Measurements from ENCODE around the gene FGD6.

Gene FGD6

DNA sequence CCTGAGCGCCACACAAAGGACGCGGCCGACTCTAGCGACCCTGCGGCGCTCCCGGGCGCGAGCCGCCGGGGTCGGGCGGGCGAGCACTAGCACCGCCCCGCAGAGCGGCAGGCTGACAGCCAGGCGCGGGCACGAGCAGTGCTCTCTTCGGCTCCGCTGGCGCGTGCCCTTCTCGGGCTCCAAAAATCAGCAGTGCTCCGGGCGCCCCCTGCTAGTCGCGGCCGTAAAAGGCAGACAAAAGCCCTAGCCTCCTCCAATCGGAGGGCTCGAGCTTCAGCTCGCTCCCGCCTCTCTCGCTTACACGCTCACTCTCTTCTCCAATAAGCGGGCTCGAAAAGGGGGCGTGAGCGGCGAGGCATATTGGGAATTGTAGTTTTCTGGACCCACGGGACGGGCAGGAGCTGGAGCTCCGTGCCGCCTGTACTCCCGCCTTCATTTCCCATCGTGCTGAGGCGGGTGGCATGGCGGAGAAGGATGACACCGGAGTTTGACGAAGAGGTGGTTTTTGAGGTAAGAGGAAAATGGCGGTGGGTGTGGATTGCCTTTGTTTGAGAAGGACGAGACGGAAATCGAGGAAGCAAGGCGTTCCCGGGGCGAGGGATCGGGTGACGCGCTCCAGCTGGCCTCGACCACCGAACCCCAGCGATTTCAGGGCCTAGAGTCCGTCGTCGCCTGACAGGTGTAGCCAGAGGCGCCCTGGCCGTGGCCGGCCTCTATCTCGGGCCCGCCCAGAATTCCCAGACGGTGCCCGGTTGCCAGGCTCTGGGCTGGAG lies at the start of gene FGD6, which contains the start of gene VEZT:
Gene FGD6 (minus strand): TSS at position 91 of the 773 bp plus-strand sequence. CDS start 227 bp downstream, outside the sequence.
Gene VEZT (plus strand): TSS at position 431 of the 773 bp plus-strand sequence. CDS start 44 bp downstream, at position 475.
- Histone ChIP-seq H3K27me3 (ENCODE audit: control insufficient read depth in 2 of 2, insufficient read depth in 2 of 2, low read length in 2 of 2) (no peaks in the 10 kb centered on the region), H3K36me3 (ENCODE audit: control insufficient read depth in 2 of 2, insufficient read depth in 2 of 2, low read length in 2 of 2) (no peaks in the 10 kb centered on the region), H3K4me1 (ENCODE audit: control insufficient read depth in 2 of 2, insufficient read depth in 2 of 2, low read length in 2 of 2) (peaks cover 9 to 17% of the 10 kb centered on the region in 2 donors), H3K4me3 (ENCODE audit: low read length in 2 of 2) (peak within 1 kb of the TSS; percentile 96 to 97), H3K9me3 (ENCODE audit: control insufficient read depth in 2 of 2, low read length in 2 of 2) (no peaks in the 10 kb centered on the region), H3K27ac (ENCODE audit: low read depth in 2 of 2, low read length in 2 of 2) (peak within 1 kb of the TSS; percentile 96 to 97), H3K9ac (ENCODE audit: low read depth in 1 of 2, low read length in 2 of 2) (peak within 1 kb of the TSS; percentile 89 to 95)

- no peak overlapping the region for H3K4me3 ChIP-seq (ENCODE audit: low read length in 2 of 2)
- H3K9ac ChIP-seq (ENCODE audit: low read depth in 1 of 2, low read length in 2 of 2) = no peak overlapping the region
- H3K9me3 ChIP-seq (ENCODE audit: control insufficient read depth in 2 of 2, low read length in 2 of 2) = no peaks in the 10 kb centered on the region
- H3K36me3 ChIP-seq (ENCODE audit: control insufficient read depth in 2 of 2, insufficient read depth in 2 of 2, low read length in 2 of 2) = peaks cover 27 to 29% of the 10 kb centered on the region in 2 donors
- H3K27me3 ChIP-seq (ENCODE audit: control insufficient read depth in 2 of 2, insufficient read depth in 2 of 2, low read length in 2 of 2) = no peaks in the 10 kb centered on the region
- no peaks in the 10 kb centered on the region for H3K4me1 ChIP-seq (ENCODE audit: control insufficient read depth in 2 of 2, insufficient read depth in 2 of 2, low read length in 2 of 2)
- no peak overlapping the region for H3K27ac ChIP-seq (ENCODE audit: low read depth in 2 of 2, low read length in 2 of 2)
Observed at GRCh38 chr12:95266254-95266653, 49.0 kb upstream of the FGD6 start.

GRCh38 chr12:95265765-95266164 lies 48.5 kb upstream of the FGD6 start:
- H3K4me3 ChIP-seq (ENCODE audit: low read length in 2 of 2) = no peak overlapping the region
- no peak overlapping the region for H3K9ac ChIP-seq (ENCODE audit: low read depth in 1 of 2, low read length in 2 of 2)
- no peaks in the 10 kb centered on the region for H3K9me3 ChIP-seq (ENCODE audit: control insufficient read depth in 2 of 2, low read length in 2 of 2)
- no peak overlapping the region for H3K27ac ChIP-seq (ENCODE audit: low read depth in 2 of 2, low read length in 2 of 2)
- H3K27me3 ChIP-seq (ENCODE audit: control insufficient read depth in 2 of 2, insufficient read depth in 2 of 2, low read length in 2 of 2) = no peaks in the 10 kb centered on the region
- peaks cover 25 to 28% of the 10 kb centered on the region in 2 donors for H3K36me3 ChIP-seq (ENCODE audit: control insufficient read depth in 2 of 2, insufficient read depth in 2 of 2, low read length in 2 of 2)
- no peaks in the 10 kb centered on the region for H3K4me1 ChIP-seq (ENCODE audit: control insufficient read depth in 2 of 2, insufficient read depth in 2 of 2, low read length in 2 of 2)

- Histone ChIP-seq H3K27me3 (ENCODE audit: control insufficient read depth in 2 of 2, insufficient read depth in 2 of 2, low read length in 2 of 2) (no peaks in the 10 kb centered on the region), H3K36me3 (ENCODE audit: control insufficient read depth in 2 of 2, insufficient read depth in 2 of 2, low read length in 2 of 2) (peaks cover 23 to 25% of the 10 kb centered on the region in 2 donors), H3K4me1 (ENCODE audit: control insufficient read depth in 2 of 2, insufficient read depth in 2 of 2, low read length in 2 of 2) (no peaks in the 10 kb centered on the region), H3K9me3 (ENCODE audit: control insufficient read depth in 2 of 2, low read length in 2 of 2) (no peaks in the 10 kb centered on the region), H3K4me3 (ENCODE audit: low read length in 2 of 2) (no peak overlapping the region), H3K27ac (ENCODE audit: low read depth in 2 of 2, low read length in 2 of 2) (no peak overlapping the region), H3K9ac (ENCODE audit: low read depth in 1 of 2, low read length in 2 of 2) (no peak overlapping the region)
Observed at GRCh38 chr12:95262808-95263207, 45.5 kb upstream of the FGD6 start.

DNA sequence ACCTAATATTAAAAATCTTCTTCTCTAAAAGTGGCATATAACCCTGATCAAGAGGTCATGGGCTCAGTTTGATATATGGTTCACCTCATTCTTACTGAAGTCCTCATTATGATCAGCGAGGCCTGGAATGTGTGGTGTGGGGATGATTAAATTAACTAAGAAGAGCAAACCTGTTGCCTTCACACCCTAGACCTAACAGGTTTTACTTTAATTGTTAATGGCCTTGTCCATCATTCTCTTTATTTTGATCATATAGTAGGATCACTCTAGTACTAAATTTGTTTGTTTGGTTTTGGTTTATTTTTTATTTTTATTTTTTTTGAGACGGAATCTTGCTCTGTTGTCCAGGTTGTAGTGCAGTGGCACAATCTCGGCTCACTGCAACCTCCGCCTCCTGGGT lies 43.8 kb upstream of the FGD6 start:
- no peaks in the 10 kb centered on the region for H3K27me3 ChIP-seq (ENCODE audit: control insufficient read depth in 2 of 2, insufficient read depth in 2 of 2, low read length in 2 of 2)

DNA sequence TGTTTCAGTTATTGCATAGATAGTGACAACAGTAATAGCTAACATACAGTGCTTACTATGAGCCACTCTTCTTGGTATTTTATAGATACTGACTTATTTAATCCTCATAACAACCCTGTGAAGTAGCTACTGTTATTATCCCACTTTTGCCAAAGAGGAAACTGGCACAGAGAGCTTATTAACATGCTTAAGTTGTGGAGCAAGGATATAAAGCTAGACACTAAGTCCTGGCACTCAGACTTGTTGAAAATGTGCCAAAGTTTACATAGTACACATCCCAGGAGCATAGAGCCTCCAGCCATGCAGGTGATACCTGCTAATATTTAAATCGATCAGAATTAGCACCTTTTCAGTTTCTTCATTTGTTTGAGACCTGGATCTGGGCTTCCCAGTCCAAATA lies 42.1 kb upstream of the FGD6 start:
- peaks cover 27 to 29% of the 10 kb centered on the region in 2 donors for H3K36me3 ChIP-seq (ENCODE audit: control insufficient read depth in 2 of 2, insufficient read depth in 2 of 2, low read length in 2 of 2)
- no peaks in the 10 kb centered on the region for H3K27me3 ChIP-seq (ENCODE audit: control insufficient read depth in 2 of 2, insufficient read depth in 2 of 2, low read length in 2 of 2)
- H3K4me3 ChIP-seq (ENCODE audit: low read length in 2 of 2) = no peak overlapping the region
- H3K27ac ChIP-seq (ENCODE audit: low read depth in 2 of 2, low read length in 2 of 2) = no peak overlapping the region
- no peaks in the 10 kb centered on the region for H3K4me1 ChIP-seq (ENCODE audit: control insufficient read depth in 2 of 2, insufficient read depth in 2 of 2, low read length in 2 of 2)
- H3K9me3 ChIP-seq (ENCODE audit: control insufficient read depth in 2 of 2, low read length in 2 of 2) = no peaks in the 10 kb centered on the region
- no peak overlapping the region for H3K9ac ChIP-seq (ENCODE audit: low read depth in 1 of 2, low read length in 2 of 2)

More for the DNA sequence above, 43.8 kb upstream of the FGD6 start:
- no peak overlapping the region for H3K4me3 ChIP-seq (ENCODE audit: low read length in 2 of 2)
- peaks cover 22 to 24% of the 10 kb centered on the region in 2 donors for H3K36me3 ChIP-seq (ENCODE audit: control insufficient read depth in 2 of 2, insufficient read depth in 2 of 2, low read length in 2 of 2)
- no peaks in the 10 kb centered on the region for H3K4me1 ChIP-seq (ENCODE audit: control insufficient read depth in 2 of 2, insufficient read depth in 2 of 2, low read length in 2 of 2)
- no peak overlapping the region for H3K27ac ChIP-seq (ENCODE audit: low read depth in 2 of 2, low read length in 2 of 2)
- H3K9ac ChIP-seq (ENCODE audit: low read depth in 1 of 2, low read length in 2 of 2) = no peak overlapping the region
- no peaks in the 10 kb centered on the region for H3K9me3 ChIP-seq (ENCODE audit: control insufficient read depth in 2 of 2, low read length in 2 of 2)

- H3K4me3 ChIP-seq (ENCODE audit: low read length in 2 of 2) = no peak overlapping the region
- no peaks in the 10 kb centered on the region for H3K27me3 ChIP-seq (ENCODE audit: control insufficient read depth in 2 of 2, insufficient read depth in 2 of 2, low read length in 2 of 2)
- no peaks in the 10 kb centered on the region for H3K4me1 ChIP-seq (ENCODE audit: control insufficient read depth in 2 of 2, insufficient read depth in 2 of 2, low read length in 2 of 2)
- peaks cover 27 to 29% of the 10 kb centered on the region in 2 donors for H3K36me3 ChIP-seq (ENCODE audit: control insufficient read depth in 2 of 2, insufficient read depth in 2 of 2, low read length in 2 of 2)
- H3K27ac ChIP-seq (ENCODE audit: low read depth in 2 of 2, low read length in 2 of 2) = no peak overlapping the region
- H3K9ac ChIP-seq (ENCODE audit: low read depth in 1 of 2, low read length in 2 of 2) = no peak overlapping the region
- no peaks in the 10 kb centered on the region for H3K9me3 ChIP-seq (ENCODE audit: control insufficient read depth in 2 of 2, low read length in 2 of 2)
Observed at GRCh38 chr12:95258803-95259202, 41.5 kb upstream of the FGD6 start.

DNA sequence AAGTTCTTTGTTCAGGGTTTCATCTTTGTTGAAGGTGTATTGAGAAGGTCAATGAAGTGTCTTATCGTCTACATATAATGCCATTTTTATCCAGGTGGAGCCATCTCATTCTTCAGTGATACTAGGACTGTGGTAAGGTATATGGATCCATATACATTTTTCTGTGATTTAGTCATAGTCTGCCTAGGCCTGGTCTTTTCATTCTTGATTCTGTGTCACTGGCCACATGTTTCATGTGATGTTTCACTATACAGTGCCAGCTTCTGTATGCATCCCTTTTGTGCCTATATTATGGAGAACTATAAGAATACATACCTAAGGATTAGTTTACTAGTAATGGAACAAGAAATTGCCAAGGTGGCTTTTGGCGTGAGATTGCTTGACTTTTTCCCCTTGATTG lies 40.9 kb upstream of the FGD6 start:
- no peaks in the 10 kb centered on the region for H3K4me1 ChIP-seq (ENCODE audit: control insufficient read depth in 2 of 2, insufficient read depth in 2 of 2, low read length in 2 of 2)

GRCh38 chr12:95257541-95257940 lies 40.3 kb upstream of the FGD6 start:
- Histone ChIP-seq H3K4me1 (ENCODE audit: control insufficient read depth in 2 of 2, insufficient read depth in 2 of 2, low read length in 2 of 2) (no peaks in the 10 kb centered on the region), H3K27me3 (ENCODE audit: control insufficient read depth in 2 of 2, insufficient read depth in 2 of 2, low read length in 2 of 2) (no peaks in the 10 kb centered on the region), H3K27ac (ENCODE audit: low read depth in 2 of 2, low read length in 2 of 2) (no peak overlapping the region), H3K36me3 (ENCODE audit: control insufficient read depth in 2 of 2, insufficient read depth in 2 of 2, low read length in 2 of 2) (peaks cover 19 to 28% of the 10 kb centered on the region in 2 donors), H3K4me3 (ENCODE audit: low read length in 2 of 2) (no peak overlapping the region), H3K9me3 (ENCODE audit: control insufficient read depth in 2 of 2, low read length in 2 of 2) (no peaks in the 10 kb centered on the region), H3K9ac (ENCODE audit: low read depth in 1 of 2, low read length in 2 of 2) (no peak overlapping the region)

More for the DNA sequence above, 40.9 kb upstream of the FGD6 start:
- Histone ChIP-seq H3K9ac (ENCODE audit: low read depth in 1 of 2, low read length in 2 of 2) (no peak overlapping the region), H3K27ac (ENCODE audit: low read depth in 2 of 2, low read length in 2 of 2) (no peak overlapping the region), H3K9me3 (ENCODE audit: control insufficient read depth in 2 of 2, low read length in 2 of 2) (no peaks in the 10 kb centered on the region), H3K36me3 (ENCODE audit: control insufficient read depth in 2 of 2, insufficient read depth in 2 of 2, low read length in 2 of 2) (peaks cover 24 to 29% of the 10 kb centered on the region in 2 donors), H3K4me3 (ENCODE audit: low read length in 2 of 2) (no peak overlapping the region), H3K27me3 (ENCODE audit: control insufficient read depth in 2 of 2, insufficient read depth in 2 of 2, low read length in 2 of 2) (no peaks in the 10 kb centered on the region)

DNA sequence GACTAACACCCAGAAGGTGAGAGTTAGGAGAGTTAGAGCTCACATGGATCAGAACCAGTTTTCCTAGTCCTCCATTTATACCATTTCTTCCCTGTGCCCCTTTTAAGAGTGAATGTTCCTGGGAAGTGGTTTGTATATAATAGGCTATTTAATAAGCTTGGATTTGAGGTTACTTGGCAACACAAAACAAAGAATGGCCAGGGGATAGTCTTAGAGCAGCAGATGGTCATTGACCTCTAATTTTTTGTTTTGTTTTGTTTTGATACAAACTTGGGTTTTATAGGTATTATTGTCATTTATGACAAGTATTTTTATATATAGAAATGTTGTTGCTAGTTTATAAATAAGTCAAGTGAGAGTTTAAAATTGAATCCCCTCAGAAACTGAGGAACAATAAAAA lies 36.1 kb upstream of the FGD6 start:
- Histone ChIP-seq H3K9me3 (ENCODE audit: control insufficient read depth in 2 of 2, low read length in 2 of 2) (no peaks in the 10 kb centered on the region), H3K27me3 (ENCODE audit: control insufficient read depth in 2 of 2, insufficient read depth in 2 of 2, low read length in 2 of 2) (no peaks in the 10 kb centered on the region), H3K4me1 (ENCODE audit: control insufficient read depth in 2 of 2, insufficient read depth in 2 of 2, low read length in 2 of 2) (no peaks in the 10 kb centered on the region), H3K27ac (ENCODE audit: low read depth in 2 of 2, low read length in 2 of 2) (no peak overlapping the region), H3K4me3 (ENCODE audit: low read length in 2 of 2) (no peak overlapping the region), H3K36me3 (ENCODE audit: control insufficient read depth in 2 of 2, insufficient read depth in 2 of 2, low read length in 2 of 2) (peaks cover 14 to 27% of the 10 kb centered on the region in 2 donors), H3K9ac (ENCODE audit: low read depth in 1 of 2, low read length in 2 of 2) (no peak overlapping the region)
